GM23248 (cell line): Measurements from ENCODE around the gene ELL2. TPM values are rescaled to one million over a fixed set of nuclear protein-coding genes. Genes with fewer than 3 reads are reported as not detected.

Source experiments
- DNase-seq: peaks from one replicate; pipeline ENCODE4 v3.0.0-alpha.2; 2015
- H2AFZ ChIP-seq: fragments of 200-600 bp; sonication (generic); 2 replicates; pipeline ENCODE4 v1.6.1; 2016; ENCODE audit warnings: antibody characterized with exemption
- H3F3A ChIP-seq: fragments of 200-600 bp; sonication (generic); 2 replicates; pipeline ENCODE4 v1.6.1; 2016; ENCODE audit warnings: mild to moderate bottlenecking, antibody characterized with exemption, mixed run types; ENCODE audit not compliant: insufficient read depth
- H3K27ac ChIP-seq: fragments of 200-600 bp; sonication (generic); 2 replicates; pipeline ENCODE4 v1.5.1; 2016; ENCODE audit warnings: mild to moderate bottlenecking
- H3K27me3 ChIP-seq: fragments of 200-600 bp; sonication (generic); replicated peaks from 2 replicates; pipeline ENCODE4 v1.6.1; 2016; ENCODE audit warnings: mild to moderate bottlenecking; ENCODE audit not compliant: insufficient read depth
- H3K36me3 ChIP-seq: fragments of 200-600 bp; sonication (generic); 2 replicates; pipeline ENCODE4 v1.6.1; 2016; ENCODE audit warnings: low read depth, mild to moderate bottlenecking
- H3K4me1 ChIP-seq: fragments of 200-600 bp; sonication (generic); 2 replicates; pipeline ENCODE4 v1.6.1; 2016; ENCODE audit warnings: mild to moderate bottlenecking; ENCODE audit not compliant: insufficient read depth
- H3K4me2 ChIP-seq: fragments of 200-600 bp; sonication (generic); one replicate; pipeline ENCODE4 v1.6.1; 2016; ENCODE audit warnings: mild to moderate bottlenecking; ENCODE audit not compliant: unreplicated experiment
- H3K4me3 ChIP-seq: fragments of 200-600 bp; sonication (generic); 2 replicates; pipeline ENCODE4 v1.5.1; 2016; ENCODE audit warnings: mild to moderate bottlenecking
- H3K79me2 ChIP-seq: fragments of 200-600 bp; sonication (generic); 2 replicates; pipeline ENCODE4 v1.6.1; 2016; ENCODE audit warnings: mild to moderate bottlenecking; ENCODE audit not compliant: insufficient read depth
- H3K9ac ChIP-seq: fragments of 200-600 bp; sonication (generic); 2 replicates; pipeline ENCODE4 v1.6.1; 2016; ENCODE audit warnings: mild to moderate bottlenecking
- H3K9me2 ChIP-seq: fragments of 200-600 bp; sonication (generic); 2 replicates; pipeline ENCODE4 v1.6.1; 2016; ENCODE audit warnings: mixed run types, mild to moderate bottlenecking, moderate library complexity; ENCODE audit not compliant: insufficient read depth
- H3K9me3 ChIP-seq: fragments of 200-600 bp; sonication (generic); one replicate; pipeline ENCODE4 v1.6.1; 2017; ENCODE audit warnings: low read depth
- H4K20me1 ChIP-seq: fragments of 200-600 bp; sonication (generic); 2 replicates; pipeline ENCODE4 v1.6.0; 2016; ENCODE audit not compliant: insufficient read depth
- EZH2 ChIP-seq: fragments of 200-600 bp; sonication (generic); IDR thresholded peaks from 2 replicates; pipeline ENCODE4 v1.6.1; 2018; ENCODE audit warnings: antibody characterized with exemption, mild to moderate bottlenecking; ENCODE audit not compliant: insufficient read depth, poor library complexity, severe bottlenecking
- EZH2phosphoT487 ChIP-seq: fragments of 200-600 bp; sonication (generic); IDR thresholded peaks from 2 replicates; pipeline ENCODE4 v1.6.1; 2018; ENCODE audit warnings: antibody characterized with exemption, moderate library complexity, mild to moderate bottlenecking, low read depth; ENCODE audit not compliant: insufficient read depth
- WGBS, 2 experiments: methylation state at CpG; one replicate each; pipeline ENCODE4 v1.1.6; 2015 to 2017; ENCODE audit warnings: low lambda C conversion rate in 2 of 2, low coverage in 1 of 2; ENCODE audit errors: missing lambda C conversion rate in 2 of 2; 5-methylcytosine and 5-hydroxymethylcytosine counted together
- in situ Hi-C: fragments of 300-500 bp; cut with MboI; formaldehyde crosslinking; loops from 2 replicates; pipeline ENCODE4 v1.15.0; 2020
- polyA plus RNA-seq: library from polyadenylated mRNA; unstranded; fragments of >200 nt; fragmentation: Nextera tagmentation; extraction: Ambion mirVana; gene quantifications from 2 replicates; pipeline ENCODE4 v1.2.1, GENCODE V29; 2016
- total RNA-seq: library from RNA; depleted of rRNA; stranded (reverse); fragments of >200 nt; shearing (Covaris generic); gene quantifications from 2 replicates; pipeline ENCODE4 v1.2.3, GENCODE V29; 2014

Gene ELL2
- total and polyA plus RNA-seq, 2 experiments from 2014 or later: 159 to 243 TPM

GRCh38 chr5:95986001-95986400 lies 24.4 kb upstream of the ELL2 start:
- no peak for DNase-seq
- H3K9me2 ChIP-seq: no peaks in the 10 kb centered on the region
- H3K4me2 ChIP-seq: no peak overlapping the region
- peaks cover 6% of the 10 kb centered on the region; the same call in 1 of the 2 replicates for H3F3A ChIP-seq
- H3K27ac ChIP-seq: no peak overlapping the region
- H3K4me1 ChIP-seq: peaks cover 28% of the 10 kb centered on the region
- in situ Hi-C loops: no loop called here
- H3K9me3 ChIP-seq: no peaks in the 10 kb centered on the region
- peaks cover 5% of the 10 kb centered on the region; the same call in 1 of the 2 replicates for H3K79me2 ChIP-seq
- TF ChIP-seq EZH2phosphoT487 (no peak), EZH2 (no peak)
- H3K4me3 ChIP-seq: no peak overlapping the region
- no peak overlapping the region for H3K9ac ChIP-seq
- H3K27me3 ChIP-seq: no peaks in the 10 kb centered on the region
- H4K20me1 ChIP-seq: no peaks in the 10 kb centered on the region
- H3K36me3 ChIP-seq: no peaks in the 10 kb centered on the region
- 95 to 97% methylated on average over 2 of the region's 2 CpGs for WGBS, 2 experiments
- H2AFZ ChIP-seq: peak overlapping the region; percentile 44

GRCh38 chr5:95985249-95985648 lies 23.6 kb upstream of the ELL2 start:
- in situ Hi-C loops: no loop called here
- Histone ChIP-seq H3K4me3 (no peak overlapping the region), H3K9me3 (no peaks in the 10 kb centered on the region), H3K79me2 (peaks cover 5% of the 10 kb centered on the region; the same call in 1 of the 2 replicates), H3K4me2 (no peak overlapping the region), H3K27me3 (no peaks in the 10 kb centered on the region), H3K27ac (no peak overlapping the region), H3K4me1 (peaks cover 28% of the 10 kb centered on the region), H3K36me3 (no peaks in the 10 kb centered on the region), H3K9ac (no peak overlapping the region), H3F3A (peaks cover 6% of the 10 kb centered on the region; the same call in 1 of the 2 replicates), H3K9me2 (no peaks in the 10 kb centered on the region), H4K20me1 (no peaks in the 10 kb centered on the region), H2AFZ (no peak overlapping the region)
- 95 to 100% methylated on average over 1 of the region's 1 CpG for WGBS, 2 experiments
- TF ChIP-seq EZH2 (no peak), EZH2phosphoT487 (no peak)
- DNase-seq: no peak

DNA sequence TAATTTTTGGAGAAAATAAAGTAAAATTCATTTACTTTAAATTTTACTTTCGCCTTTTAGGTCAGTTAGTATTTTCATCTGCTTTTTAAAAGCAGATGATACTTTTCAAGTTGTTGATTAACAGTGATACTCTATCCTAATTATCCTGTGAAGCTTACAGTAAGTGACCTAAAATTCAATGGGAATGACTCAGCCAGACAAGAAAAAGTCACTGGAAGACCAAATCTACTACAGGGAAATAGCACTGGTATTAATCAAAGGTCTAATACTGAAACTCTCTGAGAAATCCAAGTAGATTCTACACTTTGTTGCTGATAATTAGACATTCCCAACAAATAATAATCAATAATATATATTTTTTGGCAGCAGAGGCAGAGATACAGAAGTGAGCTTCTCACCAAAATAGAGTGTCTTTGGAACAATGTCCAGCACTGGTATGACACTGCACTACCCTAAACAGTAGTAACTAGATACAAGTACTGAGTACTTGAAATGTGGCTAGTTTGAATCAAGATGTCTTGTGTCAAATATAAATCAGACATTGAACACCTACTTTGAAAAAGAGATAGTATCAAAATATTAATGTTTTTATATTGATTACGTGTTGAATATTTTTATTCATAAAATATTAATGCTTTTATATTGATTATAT lies 22.8 kb upstream of the ELL2 start:
- peaks cover 6% of the 10 kb centered on the region; the same call in 1 of the 2 replicates for H3F3A ChIP-seq
- peak; percentile 70 for DNase-seq
- peaks cover 5% of the 10 kb centered on the region; the same call in 1 of the 2 replicates for H3K79me2 ChIP-seq
- TF ChIP-seq EZH2 (no peak), EZH2phosphoT487 (no peak)
- H3K4me1 ChIP-seq: peaks cover 28% of the 10 kb centered on the region
- peak overlapping the region; percentile 54 for H3K27ac ChIP-seq
- WGBS, 2 experiments: 92 to 93% methylated on average over 2 of the region's 2 CpGs
- no peak overlapping the region for H3K9ac ChIP-seq
- peak overlapping the region; percentile 58 for H3K4me2 ChIP-seq
- peak overlapping the region; percentile 15; the same call in 1 of the 2 replicates for H3K4me3 ChIP-seq
- H3K27me3 ChIP-seq: no peaks in the 10 kb centered on the region
- no peaks in the 10 kb centered on the region for H3K9me2 ChIP-seq
- H4K20me1 ChIP-seq: no peaks in the 10 kb centered on the region
- H3K36me3 ChIP-seq: no peaks in the 10 kb centered on the region
- in situ Hi-C loops: no loop called here
- H3K9me3 ChIP-seq: no peaks in the 10 kb centered on the region
- H2AFZ ChIP-seq: no peak overlapping the region

DNA sequence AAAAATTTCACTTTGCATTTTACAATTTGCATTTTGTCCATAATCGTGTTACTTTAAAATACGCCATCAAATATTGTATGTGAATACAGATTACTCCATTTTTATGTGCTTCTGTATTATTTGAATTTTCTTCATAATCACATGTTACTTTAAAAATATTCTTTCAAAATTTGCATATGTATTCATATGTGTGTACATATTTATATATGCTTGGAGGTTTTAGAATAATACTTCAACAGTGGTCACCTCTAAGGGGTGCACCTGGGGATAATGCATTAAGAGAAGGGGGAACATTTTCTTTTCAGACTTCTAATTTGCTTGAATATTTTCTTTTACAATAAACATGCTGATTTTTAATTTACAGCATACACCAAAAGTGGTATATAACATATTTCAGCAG lies 21.9 kb upstream of the ELL2 start:
- no peak overlapping the region; the same call in 1 of the 2 replicates for H3K27ac ChIP-seq
- no peaks in the 10 kb centered on the region for H3K9me2 ChIP-seq
- no peaks in the 10 kb centered on the region for H4K20me1 ChIP-seq
- H3K9ac ChIP-seq: no peak overlapping the region
- no peaks in the 10 kb centered on the region for H3K27me3 ChIP-seq
- no peaks in the 10 kb centered on the region for H3K9me3 ChIP-seq
- H2AFZ ChIP-seq: no peak overlapping the region
- DNase-seq: no peak
- H3K4me3 ChIP-seq: no peak overlapping the region
- no peak for TF ChIP-seq EZH2phosphoT487
- no peak for TF ChIP-seq EZH2
- peaks cover 5% of the 10 kb centered on the region; the same call in 1 of the 2 replicates for H3K79me2 ChIP-seq
- WGBS, 2 experiments: 97 to 98% methylated on average over 2 of the region's 2 CpGs
- no peaks in the 10 kb centered on the region for H3K36me3 ChIP-seq
- H3F3A ChIP-seq: peaks cover 6% of the 10 kb centered on the region; the same call in 1 of the 2 replicates
- H3K4me2 ChIP-seq: no peak overlapping the region
- in situ Hi-C loops: no loop called here
- peaks cover 28% of the 10 kb centered on the region for H3K4me1 ChIP-seq
